GM18508 (cell line): ENCODE measurements around the gene PRKCB.

ENCODE experiments used
- ATAC-seq: cut with Tn5 transposase; IDR thresholded peaks from one replicate; pipeline ENCODE4 v1.9.1; 2021; ENCODE audit warnings: moderate number of reproducible peaks; ENCODE audit not compliant: insufficient read depth, unreplicated experiment

PRKCB gene

DNA sequence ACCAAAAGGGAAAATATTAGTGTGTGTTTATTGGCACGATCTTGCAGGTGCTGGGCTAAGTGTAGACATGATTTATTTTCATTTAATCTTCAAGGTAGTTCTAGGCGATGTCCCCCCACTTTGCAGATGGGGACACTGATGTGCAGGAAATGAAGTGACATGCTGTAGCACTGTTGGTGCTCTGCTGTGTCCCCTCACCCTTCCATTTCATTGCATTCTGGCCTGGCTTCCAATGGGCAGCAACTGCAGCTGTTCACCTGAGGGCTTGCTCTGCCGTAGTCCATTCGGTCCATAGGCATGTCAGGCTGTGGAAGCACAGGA, 123.9 kb downstream of the PRKCB start:
- no peak for ATAC-seq

DNA sequence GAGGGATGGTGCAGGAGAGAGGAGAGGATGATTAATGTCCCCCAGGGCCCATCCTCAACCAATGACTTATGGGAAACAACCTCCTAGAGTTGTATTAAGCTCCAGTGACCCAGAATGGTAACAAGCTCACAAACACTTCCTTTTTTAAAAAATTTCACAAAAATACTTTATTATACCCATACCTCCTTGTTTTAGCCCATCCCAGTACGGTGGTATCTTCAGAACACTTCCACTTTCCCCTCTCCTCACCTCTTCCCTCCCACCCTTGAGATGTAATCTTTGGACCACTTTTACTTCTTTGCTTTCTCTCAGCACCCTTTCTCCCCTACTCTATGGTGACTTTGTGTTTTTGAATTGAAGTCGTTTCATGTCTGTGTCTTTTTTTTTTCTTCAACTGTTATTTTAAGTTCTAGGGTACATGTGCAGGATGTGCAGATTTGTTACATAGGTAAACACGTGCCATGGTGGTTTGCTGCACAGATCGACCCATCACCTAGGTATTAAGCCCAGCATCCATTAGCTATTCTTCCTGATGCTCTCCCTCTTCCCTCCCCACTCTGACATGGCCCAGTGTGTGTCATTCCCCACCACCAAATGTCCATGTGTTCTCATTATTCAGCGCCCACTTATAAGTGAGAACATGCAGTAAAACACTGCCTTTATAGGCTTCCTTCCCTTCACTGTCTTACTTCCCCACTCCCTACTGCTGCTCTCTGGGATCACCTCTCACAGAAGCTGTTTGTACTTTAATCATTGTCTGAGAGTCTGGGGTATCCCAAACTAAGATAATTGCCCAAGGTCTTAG, 124.5 kb downstream of the PRKCB start:
- ATAC-seq: no peak

GRCh38 chr16:23962001-23962400, 126.2 kb downstream of the PRKCB start:
- no peak for ATAC-seq

GRCh38 chr16:23964136-23964535, 128.4 kb downstream of the PRKCB start:
- ATAC-seq: no peak

DNA sequence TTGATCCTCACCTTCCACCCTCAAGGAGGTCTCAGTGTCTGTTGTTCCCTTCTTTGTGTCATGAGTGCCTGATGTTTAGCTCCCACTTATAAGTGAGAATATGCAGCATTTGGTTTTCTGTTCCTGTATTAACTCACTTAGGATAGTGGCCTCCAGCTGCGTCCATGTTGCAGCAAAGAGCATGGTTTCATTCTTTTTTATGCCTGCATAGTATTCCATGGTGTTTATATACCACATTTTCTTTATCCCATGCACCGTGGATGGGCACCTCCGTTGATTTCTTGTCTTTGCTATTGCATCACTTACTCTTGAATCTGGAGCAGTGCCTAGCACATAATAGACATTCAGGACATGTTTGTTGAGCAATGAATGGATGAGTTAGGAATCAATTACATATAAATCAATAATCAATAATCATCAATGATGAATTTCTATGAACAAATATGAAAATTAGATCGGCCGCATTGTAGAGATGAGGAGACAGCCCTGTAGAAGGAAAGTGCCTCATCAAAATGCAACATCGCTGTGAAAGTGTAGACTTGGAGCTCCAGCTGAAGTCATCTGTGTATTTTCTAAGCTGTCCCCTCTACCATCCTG, 129.5 kb downstream of the PRKCB start:
- no peak for ATAC-seq

GRCh38 chr16:23966597-23967394, 131.0 kb downstream of the PRKCB start:
- ATAC-seq: no peak

DNA sequence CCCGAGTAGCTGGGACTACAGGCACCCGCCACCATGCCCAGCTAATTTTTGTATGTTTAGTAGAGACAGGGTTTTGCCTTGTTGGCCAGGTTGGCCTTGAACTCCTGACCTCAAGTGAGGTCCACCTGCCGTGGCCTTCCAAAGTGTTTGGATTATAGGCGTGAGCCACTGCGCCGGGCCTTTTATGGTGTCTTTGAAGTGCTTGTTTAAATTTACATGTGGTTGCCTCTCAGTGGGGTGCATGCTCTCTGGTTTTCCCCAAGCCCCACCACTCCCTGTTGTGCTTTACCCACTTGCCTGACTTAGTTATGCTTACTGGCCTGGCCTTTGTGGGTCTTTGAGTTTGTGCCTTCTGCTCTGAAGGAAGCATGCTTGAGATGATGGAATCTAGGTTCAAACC, 132.0 kb downstream of the PRKCB start:
- no peak for ATAC-seq

GRCh38 chr16:23968176-23968575, 132.4 kb downstream of the PRKCB start:
- ATAC-seq: no peak

DNA sequence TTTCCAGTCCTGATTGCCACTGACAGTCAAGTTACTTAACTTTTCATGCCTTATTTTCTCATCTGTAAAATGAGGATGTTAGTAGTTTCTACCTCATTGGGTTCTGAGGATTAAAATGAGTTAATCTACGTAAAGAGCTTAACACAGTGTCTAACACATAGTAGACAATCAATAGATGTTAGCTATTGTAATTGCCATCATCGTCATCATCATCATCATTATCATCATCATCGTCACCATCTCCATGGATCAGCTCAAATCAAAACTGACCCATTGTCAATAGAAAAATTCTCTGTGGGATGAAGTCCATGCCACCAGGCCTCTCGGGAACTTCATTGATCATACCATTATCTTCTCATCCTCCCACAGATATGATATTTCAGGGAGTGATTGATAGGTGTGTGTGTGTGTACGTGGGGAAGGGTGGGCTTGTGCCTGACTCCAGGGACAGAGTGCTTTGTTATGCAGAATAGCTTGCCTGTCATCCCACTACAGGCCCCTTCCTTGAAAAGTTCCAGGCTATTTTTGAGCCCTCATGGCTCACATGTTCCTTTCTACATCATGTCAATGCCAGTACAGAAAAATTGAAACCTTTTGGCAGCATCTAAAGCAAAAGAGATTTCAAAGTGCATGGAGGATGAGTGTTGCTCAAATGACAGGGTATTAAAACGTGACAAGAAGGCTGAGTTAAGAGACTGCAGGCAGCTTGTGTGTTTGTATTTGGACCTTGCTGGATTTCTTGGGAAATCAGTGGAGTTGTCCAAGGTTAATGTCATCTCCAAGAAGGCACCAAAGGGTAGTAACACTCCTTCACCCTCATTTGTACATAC, 133.9 kb downstream of the PRKCB start:
- no peak for ATAC-seq

DNA sequence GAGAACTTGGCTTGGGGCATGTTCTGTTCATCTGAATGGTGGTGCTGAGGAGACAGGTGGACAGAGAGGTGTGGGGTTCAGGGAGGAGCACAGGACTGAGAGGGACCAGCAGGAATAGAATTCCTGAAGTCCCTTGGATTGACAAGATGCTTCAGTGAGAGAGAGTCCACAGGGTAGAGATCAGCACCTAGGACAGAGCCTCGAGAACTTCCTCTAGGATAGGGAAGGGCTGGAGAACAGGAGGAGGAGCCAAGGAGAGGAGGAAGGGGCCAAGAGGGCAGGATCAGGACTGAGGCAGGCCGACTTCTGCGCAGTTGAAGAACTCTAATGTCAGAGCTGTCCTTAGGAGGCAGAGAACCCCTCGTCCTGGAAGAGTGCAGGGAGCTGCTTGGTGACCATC, 138.4 kb downstream of the PRKCB start:
- no peak for ATAC-seq

DNA sequence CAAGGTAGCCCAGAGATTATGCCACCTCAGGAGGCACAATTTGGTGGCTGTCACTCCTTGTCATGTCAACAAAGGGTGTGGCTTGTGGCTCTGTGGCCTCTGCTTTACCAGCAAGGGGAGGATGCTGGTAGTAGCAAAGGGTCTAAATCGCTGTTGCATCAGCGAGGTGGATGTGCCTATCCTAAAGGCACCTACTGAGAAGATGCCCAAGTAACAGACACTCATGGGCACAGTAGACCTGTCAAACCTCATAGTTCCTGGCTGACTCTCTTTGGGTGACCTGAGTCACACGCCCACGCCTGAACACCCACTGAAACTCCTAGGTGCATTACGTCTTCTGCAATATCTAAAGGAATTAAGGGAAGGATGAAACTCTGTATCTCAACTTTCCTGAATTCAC, 139.5 kb downstream of the PRKCB start:
- ATAC-seq: no peak

DNA sequence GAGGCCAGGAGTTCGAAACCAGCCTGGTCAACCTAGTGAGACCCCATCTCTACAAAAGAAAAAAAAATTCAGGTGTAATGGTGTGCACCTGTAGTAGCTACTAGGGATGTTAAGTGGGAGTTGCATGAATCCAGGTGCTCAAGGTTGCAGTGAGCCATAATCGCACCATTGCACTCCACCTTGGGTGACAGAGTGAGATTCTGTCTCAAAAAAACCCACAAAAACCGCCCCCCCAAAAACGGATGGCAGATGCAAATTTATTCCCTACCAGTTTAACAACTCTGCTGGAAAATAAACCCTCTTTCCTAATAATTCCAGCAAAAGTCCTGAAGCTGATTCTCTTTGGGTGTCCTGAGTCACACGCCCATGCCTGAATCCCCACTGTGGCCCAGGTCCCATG, 140.3 kb downstream of the PRKCB start:
- no peak for ATAC-seq

GRCh38 chr16:23976524-23976923, 140.7 kb downstream of the PRKCB start:
- no peak for ATAC-seq

GRCh38 chr16:23979441-23979840, 143.7 kb downstream of the PRKCB start:
- no peak for ATAC-seq

GRCh38 chr16:23979982-23980381, 144.2 kb downstream of the PRKCB start:
- no peak for ATAC-seq

DNA sequence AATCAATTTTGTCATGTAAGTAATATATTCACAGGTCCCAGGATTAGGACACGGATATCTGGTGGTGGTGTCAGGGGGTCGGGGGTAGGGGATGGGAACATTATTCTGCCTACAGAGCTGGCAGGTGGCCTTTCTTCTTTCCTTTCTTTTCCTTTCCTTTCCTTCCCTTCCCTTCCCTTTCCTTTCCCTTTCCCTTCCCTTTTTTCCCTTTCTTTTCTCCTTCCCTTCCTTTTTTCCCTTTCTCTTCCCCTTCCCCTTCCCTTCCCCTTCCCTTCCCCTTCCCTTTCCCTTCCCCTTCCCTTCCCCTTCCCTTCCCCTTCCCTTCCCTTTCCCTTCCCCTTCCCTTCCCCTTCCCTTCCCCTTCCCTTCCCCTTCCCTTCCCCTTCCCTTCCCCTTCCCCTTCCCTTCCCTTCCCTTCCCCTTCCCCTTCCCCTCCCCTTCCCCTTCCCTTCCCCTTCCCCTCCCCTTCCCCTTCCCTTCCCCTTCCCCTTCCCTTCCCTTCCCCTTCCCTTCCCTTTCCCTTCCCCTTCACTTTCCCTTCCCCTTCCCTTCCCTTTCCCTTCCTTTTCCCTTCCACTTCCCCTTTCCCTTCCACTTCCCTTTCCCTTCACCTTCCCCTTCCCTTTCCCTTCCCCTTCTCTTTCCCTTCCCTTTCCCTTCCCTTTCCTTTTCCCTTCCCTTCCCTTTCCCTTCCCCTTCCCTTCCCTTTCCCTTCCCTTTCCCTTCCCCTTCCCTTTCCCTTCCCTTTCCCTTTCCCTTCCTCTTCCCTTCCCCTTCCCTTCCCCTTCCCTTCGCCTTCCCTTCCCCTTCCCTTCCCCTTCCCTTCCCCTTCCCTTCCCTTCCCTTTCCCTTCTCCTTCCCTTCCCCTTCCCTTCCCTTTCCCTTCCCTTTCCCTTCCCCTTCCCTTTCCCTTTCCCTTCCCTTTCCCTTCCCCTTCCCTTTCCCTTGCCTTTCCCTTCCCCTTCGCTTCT, 145.9 kb downstream of the PRKCB start:
- no peak for ATAC-seq

DNA sequence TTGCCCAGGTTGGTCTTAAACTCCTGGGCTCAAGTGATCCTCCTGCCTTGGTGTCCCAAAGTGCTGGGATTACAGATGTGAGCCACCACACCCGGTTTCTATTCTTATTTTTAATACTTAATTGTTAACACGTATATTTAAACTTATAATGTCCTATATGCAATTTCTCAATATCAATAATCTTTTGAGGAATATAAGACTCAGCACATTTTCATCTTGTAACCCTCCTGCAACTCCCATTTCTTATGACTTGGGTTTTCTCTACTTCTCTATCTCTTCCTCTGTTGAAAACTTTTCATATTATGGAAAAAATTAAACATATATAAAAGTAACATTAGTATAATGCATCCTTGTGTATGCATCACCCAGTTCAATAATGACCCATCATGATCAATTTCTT, 150.7 kb downstream of the PRKCB start:
- no peak for ATAC-seq

- no peak for ATAC-seq
Measured at GRCh38 chr16:23987443-23987842, 151.7 kb downstream of the PRKCB start.

GRCh38 chr16:23990507-23990906, 154.7 kb downstream of the PRKCB start:
- no peak for ATAC-seq
